HG03457 (cell line): Measurements from ENCODE around the gene GLI3.

ENCODE experiments used
- ATAC-seq: cut with Tn5 transposase; IDR thresholded peaks from one replicate; pipeline ENCODE4 v1.9.1; 2021; ENCODE audit warnings: moderate number of reproducible peaks; ENCODE audit not compliant: unreplicated experiment

The GLI3 gene

GRCh38 chr7:41940760-41941343 is 296.2 kb downstream of the GLI3 start:
- peak; percentile 84 for ATAC-seq

- ATAC-seq = no peak
Observed at GRCh38 chr7:41938371-41938770, 298.6 kb downstream of the GLI3 start.

- no peak for ATAC-seq
Observed at GRCh38 chr7:41933427-41933826, 303.6 kb downstream of the GLI3 start.

- no peak for ATAC-seq
Observed at GRCh38 chr7:41931263-41931646, 305.8 kb downstream of the GLI3 start.

GRCh38 chr7:41930538-41931262 is 306.3 kb downstream of the GLI3 start:
- ATAC-seq = no peak

- ATAC-seq = no peak
Observed at GRCh38 chr7:41928781-41929180, 308.2 kb downstream of the GLI3 start.

GRCh38 chr7:41928166-41928565 is 308.8 kb downstream of the GLI3 start:
- ATAC-seq = no peak

- no peak for ATAC-seq
Observed at GRCh38 chr7:41927380-41927779, 309.6 kb downstream of the GLI3 start.

- ATAC-seq = no peak
Observed at GRCh38 chr7:41925946-41926345, 311.1 kb downstream of the GLI3 start.

- ATAC-seq = no peak
Observed at GRCh38 chr7:41924796-41925195, 312.2 kb downstream of the GLI3 start.

- no peak for ATAC-seq
Observed at GRCh38 chr7:41922373-41922772, 314.6 kb downstream of the GLI3 start.

- no peak for ATAC-seq
Observed at GRCh38 chr7:41921453-41921981, 315.5 kb downstream of the GLI3 start.

- ATAC-seq = no peak
Observed at GRCh38 chr7:41918597-41918996, 318.4 kb downstream of the GLI3 start.

- no peak for ATAC-seq
Observed at GRCh38 chr7:41916450-41916927, 320.5 kb downstream of the GLI3 start.

- no peak for ATAC-seq
Observed at GRCh38 chr7:41915871-41916270, 321.1 kb downstream of the GLI3 start.

- ATAC-seq = no peak
Observed at GRCh38 chr7:41912851-41913567, 324.0 kb downstream of the GLI3 start.

GRCh38 chr7:41912426-41912825 is 324.6 kb downstream of the GLI3 start:
- no peak for ATAC-seq

GRCh38 chr7:41911792-41912191 is 325.2 kb downstream of the GLI3 start:
- ATAC-seq = no peak
